SK-N-SH treated with all-trans-retinoic acid at 6 μM for 48 hours (cell line): ENCODE data around the gene MCTP2.

Experiments
- CSDC2 ChIP-seq: fragments of 250-450 bp; sonication (Bioruptor Pico); IDR thresholded peaks from 2 replicates; pipeline ENCODE4 v1.5.0; 2020; ENCODE audit warnings: mild to moderate bottlenecking, moderate library complexity
- PATZ1 ChIP-seq: fragments of 250-450 bp; sonication (Bioruptor Pico); IDR thresholded peaks from 2 replicates; pipeline ENCODE4 v1.8.0; 2020; ENCODE audit warnings: mild to moderate bottlenecking, moderate library complexity, borderline replicate concordance
- ZC3H10 ChIP-seq: fragments of 250-450 bp; sonication (Bioruptor Pico); IDR thresholded peaks from 2 replicates; pipeline ENCODE4 v1.5.1; 2021; ENCODE audit warnings: mild to moderate bottlenecking, moderate library complexity
- ZFP30 ChIP-seq: fragments of 450-650 bp; formaldehyde crosslinking; IDR thresholded peaks from 2 replicates; pipeline ENCODE4 v1.5.0; 2022; ENCODE audit warnings: mild to moderate bottlenecking, moderate library complexity

DNA sequence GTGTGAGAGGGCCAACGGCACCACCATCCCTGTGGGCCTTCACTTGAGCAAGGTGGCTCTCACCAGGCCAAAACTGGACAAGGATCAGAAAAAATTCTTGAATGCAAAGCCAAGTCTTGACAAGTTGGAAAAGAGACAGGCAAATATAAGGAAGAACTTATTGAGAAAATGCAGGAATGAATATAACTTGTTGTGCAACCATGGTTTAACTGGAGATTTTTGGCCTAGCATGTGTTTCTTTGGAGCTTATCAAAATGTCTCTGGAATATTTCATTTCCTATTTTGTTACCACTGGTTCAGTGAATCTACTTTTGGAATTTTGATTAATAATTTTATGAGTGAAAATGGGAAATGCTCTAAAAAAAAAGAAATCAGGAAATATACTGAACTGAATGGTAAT lies 42.5 kb downstream of the MCTP2 start:
- TF ChIP-seq ZC3H10 (CRISPR knock-in tag) (no peak), PATZ1 (CRISPR knock-in tag) (no peak), ZFP30 (CRISPR knock-in tag) (no peak), CSDC2 (CRISPR knock-in tag) (no peak)
